ENCODE measurements around the gene ACBD4. TPM values are rescaled to one million over a fixed set of nuclear protein-coding genes. Genes with fewer than 3 reads are reported as not detected.

The ACBD4 gene
- total RNA-seq, 2 donors from 2014 or later, result 20.8 to 21.1 TPM

DNA sequence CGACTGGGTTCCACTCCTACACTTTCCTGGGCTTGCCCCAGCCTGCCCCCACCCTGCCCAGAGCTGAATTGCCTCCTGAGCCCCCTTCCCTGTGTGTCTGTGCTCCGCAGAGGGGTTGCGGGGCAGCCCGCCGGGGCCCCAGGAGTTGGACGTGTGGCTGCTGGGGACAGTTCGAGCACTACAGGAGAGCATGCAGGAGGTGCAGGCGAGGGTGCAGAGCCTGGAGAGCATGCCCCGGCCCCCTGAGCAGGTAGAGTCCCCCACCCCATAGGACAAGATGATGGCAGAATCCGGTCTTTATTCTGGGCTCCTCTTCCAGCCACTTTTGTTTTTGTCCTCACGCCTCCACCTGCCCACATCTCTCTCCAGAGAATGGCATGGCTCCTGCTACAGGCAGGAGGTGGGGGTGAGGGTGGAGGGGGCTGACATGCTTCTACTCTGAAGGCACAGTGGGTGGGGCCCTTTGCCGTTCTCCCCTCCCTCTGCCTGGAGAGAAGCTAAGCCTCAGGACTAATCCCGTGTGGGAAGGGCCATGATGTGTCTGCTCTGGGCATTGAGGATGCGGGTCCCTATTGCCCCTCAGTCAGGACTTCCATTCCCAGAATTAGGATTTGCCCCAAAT, 3.5 kb downstream of the ACBD4 start:
- TF ChIP-seq, protein P1, sequence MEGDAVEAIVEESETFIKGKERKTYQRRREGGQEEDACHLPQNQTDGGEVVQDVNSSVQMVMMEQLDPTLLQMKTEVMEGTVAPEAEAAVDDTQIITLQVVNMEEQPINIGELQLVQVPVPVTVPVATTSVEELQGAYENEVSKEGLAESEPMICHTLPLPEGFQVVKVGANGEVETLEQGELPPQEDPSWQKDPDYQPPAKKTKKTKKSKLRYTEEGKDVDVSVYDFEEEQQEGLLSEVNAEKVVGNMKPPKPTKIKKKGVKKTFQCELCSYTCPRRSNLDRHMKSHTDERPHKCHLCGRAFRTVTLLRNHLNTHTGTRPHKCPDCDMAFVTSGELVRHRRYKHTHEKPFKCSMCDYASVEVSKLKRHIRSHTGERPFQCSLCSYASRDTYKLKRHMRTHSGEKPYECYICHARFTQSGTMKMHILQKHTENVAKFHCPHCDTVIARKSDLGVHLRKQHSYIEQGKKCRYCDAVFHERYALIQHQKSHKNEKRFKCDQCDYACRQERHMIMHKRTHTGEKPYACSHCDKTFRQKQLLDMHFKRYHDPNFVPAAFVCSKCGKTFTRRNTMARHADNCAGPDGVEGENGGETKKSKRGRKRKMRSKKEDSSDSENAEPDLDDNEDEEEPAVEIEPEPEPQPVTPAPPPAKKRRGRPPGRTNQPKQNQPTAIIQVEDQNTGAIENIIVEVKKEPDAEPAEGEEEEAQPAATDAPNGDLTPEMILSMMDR (IDR thresholded peaks at IDR 0.05), result no peak
- no peak for TF ChIP-seq POLR2A (IDR thresholded peaks at IDR 0.05)
- intact Hi-C loops (cut with DNase I), result loop anchor here (5.0 kb wide), 1 partner anchor 58 kb away; no protein-coding TSS in a partner anchor
- DNase-seq, result no peak

DNA sequence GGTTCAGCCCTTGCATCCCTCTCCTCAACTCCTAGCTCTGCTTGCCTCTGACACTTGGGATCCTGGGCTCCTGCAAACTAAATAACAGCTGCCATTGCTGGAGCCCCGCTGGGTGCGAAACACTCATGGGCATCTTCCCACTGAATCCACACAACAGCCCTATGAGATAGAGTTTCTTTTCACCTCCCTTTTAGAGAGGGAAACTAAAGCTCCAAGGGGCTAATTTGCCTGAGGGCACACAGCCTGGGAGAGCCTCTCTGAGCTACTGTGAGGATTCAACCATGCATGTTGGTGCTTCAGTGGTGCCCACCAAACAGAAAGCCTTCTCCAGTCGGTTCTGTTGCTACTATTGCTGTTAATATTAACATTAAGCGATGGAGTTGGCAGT, 4.0 kb downstream of the ACBD4 start:
- ATAC-seq (no peak), DNase-seq (no peak)
- Histone ChIP-seq H3K27me3 (no peaks in the 10 kb centered on the region), H3K4me1 (peaks cover 41% of the 10 kb centered on the region), H3K36me3 (replicated peaks in 1 of 2; ENCODE audit: insufficient read depth in 1 of 2, low read depth in 2 of 2) (no peaks in the 10 kb centered on the region), H3K4me3 (no peak overlapping the region), H3K27ac (no peak overlapping the region), H3K9me3 (no peaks in the 10 kb centered on the region)
- intact Hi-C loops (cut with DNase I), result loop anchor here (5.0 kb wide), 1 partner anchor 58 kb away; no protein-coding TSS in a partner anchor
- WGBS, 2 donors, result 82 to 96% methylated on average over 3 to 4 of the region's 4 CpGs
- no peak for TF ChIP-seq POLR2A (IDR thresholded peaks at IDR 0.05)
- TF ChIP-seq, protein P1 (IDR thresholded peaks at IDR 0.05), result no peak

More for the DNA sequence above, 3.5 kb downstream of the ACBD4 start:
- Histone ChIP-seq H3K36me3 (replicated peaks in 1 of 2; ENCODE audit: insufficient read depth in 1 of 2, low read depth in 2 of 2) (no peaks in the 10 kb centered on the region), H3K27me3 (no peaks in the 10 kb centered on the region), H3K4me3 (no peak overlapping the region), H3K4me1 (peaks cover 36% of the 10 kb centered on the region), H3K9me3 (no peaks in the 10 kb centered on the region), H3K27ac (no peak overlapping the region)
- ATAC-seq, result no peak
- WGBS, 2 donors, result 83 to 92% methylated on average over 13 to 14 of the region's 14 CpGs

DNA sequence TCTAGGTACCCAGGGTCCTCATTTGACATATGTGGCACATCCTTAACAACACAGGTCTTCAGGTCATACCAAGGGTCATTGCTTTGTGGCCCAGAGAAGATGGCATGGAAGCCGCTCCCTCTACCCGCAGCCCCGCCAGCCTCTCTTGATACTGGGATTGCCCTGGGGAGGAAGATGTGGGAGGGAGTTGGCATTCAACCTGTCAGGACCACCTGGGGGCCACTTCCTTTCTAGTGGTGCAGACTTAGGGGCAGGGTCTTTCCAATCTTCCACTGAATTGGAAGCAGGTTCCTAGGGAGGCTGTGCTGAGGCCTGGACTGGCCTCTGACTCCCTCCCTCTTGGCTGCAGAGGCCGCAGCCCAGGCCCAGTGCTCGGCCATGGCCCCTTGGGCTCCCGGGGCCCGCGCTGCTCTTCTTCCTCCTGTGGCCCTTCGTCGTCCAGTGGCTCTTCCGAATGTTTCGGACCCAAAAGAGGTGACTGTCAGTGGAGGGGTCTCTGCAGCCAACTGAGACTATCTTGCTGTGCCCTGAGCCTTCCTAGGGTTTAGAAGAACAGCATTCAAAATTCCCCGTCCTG, 7.7 kb downstream of the ACBD4 start:
- Histone ChIP-seq H3K27me3 (no peaks in the 10 kb centered on the region), H3K4me3 (no peak overlapping the region), H3K27ac (peak overlapping the region in 3 of 4 donors; percentile 53 to 86 (median 78)), H3K36me3 (replicated peaks in 1 of 2; ENCODE audit: insufficient read depth in 1 of 2, low read depth in 2 of 2) (no peaks in the 10 kb centered on the region), H3K4me1 (peaks cover 41% of the 10 kb centered on the region), H3K9me3 (no peaks in the 10 kb centered on the region)
- DNase-seq (no peak), ATAC-seq (no peak)
- intact Hi-C loops (cut with DNase I), result no loop called here
- 80 to 83% methylated on average over 9 to 13 of the region's 13 CpGs for WGBS, 2 donors
- TF ChIP-seq, protein P1 (IDR thresholded peaks at IDR 0.05), result no peak
- TF ChIP-seq POLR2A (IDR thresholded peaks at IDR 0.05), result no peak

DNA sequence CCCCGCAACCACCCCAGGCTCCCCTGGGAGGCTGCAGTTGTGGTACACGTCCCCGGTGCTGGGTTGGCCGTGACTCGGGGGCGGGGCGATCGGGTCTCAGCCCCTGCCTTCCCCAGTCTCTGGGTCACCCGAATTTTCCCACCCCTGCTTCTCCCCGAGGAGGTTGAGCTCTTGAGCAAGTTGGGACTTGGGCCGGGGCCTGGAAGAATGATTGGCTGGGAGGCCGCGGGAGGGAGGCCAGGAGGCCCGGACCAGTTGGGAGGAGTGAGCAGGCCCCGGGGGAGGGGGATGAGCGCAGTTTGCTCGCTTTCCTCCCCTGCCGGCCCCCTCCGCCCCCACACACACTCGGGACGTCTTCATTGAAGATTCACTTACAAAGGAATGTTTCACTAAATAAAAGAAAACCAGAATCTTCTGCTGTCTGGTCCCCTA, 8.3 kb downstream of the ACBD4 start:
- TF ChIP-seq, protein P1 (IDR thresholded peaks at IDR 0.05), result no peak
- TF ChIP-seq POLR2A (IDR thresholded peaks at IDR 0.05), result peak in 1 of 3 donors; percentile 25

More for the DNA sequence above, 8.3 kb downstream of the ACBD4 start:
- Histone ChIP-seq H3K9me3 (no peaks in the 10 kb centered on the region), H3K27ac (peak overlapping the region; percentile 20 to 86 (median 66)), H3K4me1 (peaks cover 39% of the 10 kb centered on the region), H3K27me3 (no peaks in the 10 kb centered on the region), H3K4me3 (no peak overlapping the region), H3K36me3 (replicated peaks in 1 of 2; ENCODE audit: insufficient read depth in 1 of 2, low read depth in 2 of 2) (no peaks in the 10 kb centered on the region)
- WGBS, 2 donors, result 38 to 40% methylated on average over 19 to 21 of the region's 21 CpGs
- peak; percentile 63 to 77 (median 70) for DNase-seq
- ATAC-seq, result no peak
- intact Hi-C loops (cut with DNase I), result no loop called here

All from body of pancreas (tissue), 4 donors.